Upper lobe of right lung (tissue), 1 donor: ENCODE measurements around the gene SLC2A4. TPM values are rescaled to one million over a fixed set of nuclear protein-coding genes. Genes with fewer than 3 reads are reported as not detected.

Source experiments
- ATAC-seq: fragments of 200-7000 bp; cut with Tn5 transposase; one replicate; pipeline ENCODE4 v1.9.1; 2020; ENCODE audit warnings: mild to moderate bottlenecking, moderate library complexity
- DNase-seq: peaks from one replicate; pipeline ENCODE4 v3.0.0-alpha.2; 2020
- H3K27ac ChIP-seq: fragments of 200-600 bp; one replicate; pipeline ENCODE4 v1.8.0; 2022
- H3K27me3 ChIP-seq: fragments of 200-600 bp; one replicate; pipeline ENCODE4 v1.8.0; 2022; ENCODE audit warnings: mild to moderate bottlenecking
- H3K36me3 ChIP-seq: fragments of 200-600 bp; one replicate; pipeline ENCODE4 v1.8.0; 2022
- H3K4me1 ChIP-seq: fragments of 200-600 bp; one replicate; pipeline ENCODE4 v1.8.0; 2022
- H3K4me3 ChIP-seq: fragments of 200-600 bp; one replicate; pipeline ENCODE4 v1.8.0; 2022; ENCODE audit warnings: mild to moderate bottlenecking
- H3K9me3 ChIP-seq: fragments of 200-600 bp; one replicate; pipeline ENCODE4 v1.8.0; 2022
- intact Hi-C: fragments of 100-400 bp; cut with DNase I; formaldehyde crosslinking; loops from one replicate; pipeline ENCODE4 v1.11.0; 2022
- total RNA-seq: library from RNA; stranded (reverse); fragmentation: NEBNext Ultra II Directional; extraction: Animal tissue kit (Norgen Biotek cat#: 25700); gene quantifications from one replicate; pipeline ENCODE4 v1.2.1, GENCODE V29; 2021
- TF ChIP-seq, protein P1 (sequence below): fragments of 200-600 bp; IDR thresholded peaks from one replicate; pipeline ENCODE4 v1.8.0; 2022; ENCODE audit warnings: antibody characterized with exemption
- donor health status: DM: no; HTN: yes; CAD: no; lungs with severe emphysema.

The SLC2A4 gene
- total RNA-seq, 1 donor from 2014 or later = 1.6 TPM

DNA sequence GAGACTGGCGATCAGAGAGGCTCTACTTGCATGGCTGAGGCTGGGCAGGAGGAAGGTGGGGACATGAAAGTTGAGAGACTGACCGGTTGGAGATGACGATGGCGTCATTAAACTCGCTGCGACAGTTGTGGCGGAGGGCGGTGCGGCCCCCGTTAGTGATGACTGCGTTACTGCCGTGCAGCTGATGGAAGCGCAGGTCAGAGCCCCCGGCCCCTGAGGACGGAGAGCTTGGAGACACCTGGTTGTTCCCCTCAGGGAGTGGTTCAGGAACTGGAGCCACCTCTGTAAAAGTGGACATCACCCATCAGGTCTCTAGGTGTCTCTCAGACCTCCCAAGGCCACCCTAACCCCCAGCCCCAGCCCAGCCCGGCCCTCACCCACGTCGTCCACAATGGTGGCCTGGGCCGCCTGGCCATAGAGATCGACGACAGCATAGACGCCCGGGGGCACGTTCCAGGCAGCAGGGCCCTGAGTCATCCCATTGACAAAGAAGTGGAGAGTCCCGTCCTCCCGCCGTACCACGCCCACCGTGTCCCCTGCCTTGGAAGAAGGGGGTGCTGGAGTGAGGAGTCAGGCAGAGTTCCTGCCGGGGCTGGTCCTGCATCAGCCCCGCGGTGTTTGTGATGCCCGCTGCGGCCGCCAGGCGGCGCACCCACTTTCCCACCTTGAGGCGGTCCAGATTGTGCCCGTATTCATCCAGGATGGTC, 42.4 kb downstream of the SLC2A4 start:
- H3K27ac ChIP-seq = no peak overlapping the region
- TF ChIP-seq, protein P1, sequence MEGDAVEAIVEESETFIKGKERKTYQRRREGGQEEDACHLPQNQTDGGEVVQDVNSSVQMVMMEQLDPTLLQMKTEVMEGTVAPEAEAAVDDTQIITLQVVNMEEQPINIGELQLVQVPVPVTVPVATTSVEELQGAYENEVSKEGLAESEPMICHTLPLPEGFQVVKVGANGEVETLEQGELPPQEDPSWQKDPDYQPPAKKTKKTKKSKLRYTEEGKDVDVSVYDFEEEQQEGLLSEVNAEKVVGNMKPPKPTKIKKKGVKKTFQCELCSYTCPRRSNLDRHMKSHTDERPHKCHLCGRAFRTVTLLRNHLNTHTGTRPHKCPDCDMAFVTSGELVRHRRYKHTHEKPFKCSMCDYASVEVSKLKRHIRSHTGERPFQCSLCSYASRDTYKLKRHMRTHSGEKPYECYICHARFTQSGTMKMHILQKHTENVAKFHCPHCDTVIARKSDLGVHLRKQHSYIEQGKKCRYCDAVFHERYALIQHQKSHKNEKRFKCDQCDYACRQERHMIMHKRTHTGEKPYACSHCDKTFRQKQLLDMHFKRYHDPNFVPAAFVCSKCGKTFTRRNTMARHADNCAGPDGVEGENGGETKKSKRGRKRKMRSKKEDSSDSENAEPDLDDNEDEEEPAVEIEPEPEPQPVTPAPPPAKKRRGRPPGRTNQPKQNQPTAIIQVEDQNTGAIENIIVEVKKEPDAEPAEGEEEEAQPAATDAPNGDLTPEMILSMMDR = peak; percentile 74
- H3K9me3 ChIP-seq = no peaks in the 10 kb centered on the region
- no peak overlapping the region for H3K4me3 ChIP-seq
- intact Hi-C loops = no loop called here
- peak; percentile 47 for ATAC-seq
- peaks cover 52% of the 10 kb centered on the region for H3K36me3 ChIP-seq
- peak; percentile 77 for DNase-seq
- no peaks in the 10 kb centered on the region for H3K27me3 ChIP-seq
- peaks cover 10% of the 10 kb centered on the region for H3K4me1 ChIP-seq

DNA sequence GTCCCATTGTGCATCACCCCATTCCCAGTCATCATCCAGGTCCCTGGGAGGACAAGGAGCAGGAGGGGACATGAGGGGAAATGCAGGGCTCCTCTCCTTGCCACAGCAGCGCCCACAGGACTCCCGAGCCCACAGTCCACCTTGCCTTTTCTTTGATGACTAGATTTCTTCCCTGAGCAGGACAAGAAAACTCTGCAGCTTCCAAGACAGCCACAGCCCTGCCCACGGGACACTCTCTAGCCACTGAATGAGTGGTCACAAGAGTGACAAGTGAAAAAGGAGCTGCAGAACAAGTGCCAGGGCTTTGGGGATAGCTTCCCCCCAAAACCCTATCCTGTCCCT, 42.9 kb downstream of the SLC2A4 start:
- DNase-seq = no peak
- peaks cover 48% of the 10 kb centered on the region for H3K36me3 ChIP-seq
- peaks cover 10% of the 10 kb centered on the region for H3K4me1 ChIP-seq
- no peak overlapping the region for H3K27ac ChIP-seq
- H3K9me3 ChIP-seq = no peaks in the 10 kb centered on the region
- TF ChIP-seq, protein P1 = no peak
- intact Hi-C loops = no loop called here
- no peak for ATAC-seq
- no peaks in the 10 kb centered on the region for H3K27me3 ChIP-seq
- H3K4me3 ChIP-seq = no peak overlapping the region

DNA sequence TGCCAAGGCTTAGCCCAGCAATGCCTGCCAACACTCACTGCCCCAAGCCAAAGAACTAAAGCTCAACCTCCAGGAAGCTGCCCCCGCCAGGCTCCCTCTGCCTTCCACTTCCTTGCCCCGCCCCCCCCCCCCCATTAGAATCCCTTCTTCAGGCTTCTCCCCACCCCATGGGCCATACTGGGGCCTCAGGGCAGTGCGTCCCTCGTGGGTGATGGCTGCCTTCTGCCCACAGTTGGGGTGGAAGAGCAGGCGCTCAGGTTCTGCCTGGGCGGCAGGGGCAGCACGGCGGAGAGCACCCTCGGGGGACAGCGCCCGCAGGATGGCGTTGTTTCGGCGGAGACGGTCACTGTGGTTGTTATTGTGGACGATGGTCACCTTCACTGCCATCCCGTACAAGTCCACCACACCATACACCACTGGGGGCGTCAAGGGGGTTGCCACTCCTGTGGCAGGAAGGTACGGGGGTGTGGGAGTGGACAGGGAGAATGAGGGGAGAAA, 43.6 kb downstream of the SLC2A4 start:
- peaks cover 10% of the 10 kb centered on the region for H3K4me1 ChIP-seq
- no peaks in the 10 kb centered on the region for H3K9me3 ChIP-seq
- DNase-seq (no peak), ATAC-seq (no peak)
- TF ChIP-seq, protein P1 = no peak
- no peak overlapping the region for H3K4me3 ChIP-seq
- H3K27ac ChIP-seq = no peak overlapping the region
- H3K27me3 ChIP-seq = no peaks in the 10 kb centered on the region
- peaks cover 47% of the 10 kb centered on the region for H3K36me3 ChIP-seq
- intact Hi-C loops = no loop called here

DNA sequence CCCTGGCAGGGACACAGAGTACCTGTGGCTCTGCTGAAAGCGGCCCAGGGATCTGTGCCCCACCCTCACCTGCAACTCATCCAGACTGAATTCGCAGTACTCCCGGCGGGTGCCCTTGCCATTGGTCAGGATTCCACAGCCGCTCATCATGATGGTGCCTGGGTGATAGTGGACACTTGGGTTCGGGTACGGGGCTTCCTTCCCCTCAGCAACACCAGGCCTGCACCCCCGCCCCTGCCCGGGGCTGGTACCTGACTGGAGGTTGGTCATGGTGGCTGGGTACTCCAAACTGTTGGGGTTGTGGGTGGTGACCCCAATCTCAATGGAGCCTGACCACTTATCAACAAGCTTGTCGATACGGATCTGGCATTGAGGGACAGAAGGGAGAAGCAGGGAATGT, 44.7 kb downstream of the SLC2A4 start:
- peaks cover 15% of the 10 kb centered on the region for H3K4me1 ChIP-seq
- TF ChIP-seq, protein P1 = no peak
- no peaks in the 10 kb centered on the region for H3K27me3 ChIP-seq
- H3K27ac ChIP-seq = no peak overlapping the region
- peaks cover 36% of the 10 kb centered on the region for H3K36me3 ChIP-seq
- intact Hi-C loops = no loop called here
- ATAC-seq (no peak), DNase-seq (no peak)
- H3K9me3 ChIP-seq = no peaks in the 10 kb centered on the region
- H3K4me3 ChIP-seq = no peak overlapping the region

DNA sequence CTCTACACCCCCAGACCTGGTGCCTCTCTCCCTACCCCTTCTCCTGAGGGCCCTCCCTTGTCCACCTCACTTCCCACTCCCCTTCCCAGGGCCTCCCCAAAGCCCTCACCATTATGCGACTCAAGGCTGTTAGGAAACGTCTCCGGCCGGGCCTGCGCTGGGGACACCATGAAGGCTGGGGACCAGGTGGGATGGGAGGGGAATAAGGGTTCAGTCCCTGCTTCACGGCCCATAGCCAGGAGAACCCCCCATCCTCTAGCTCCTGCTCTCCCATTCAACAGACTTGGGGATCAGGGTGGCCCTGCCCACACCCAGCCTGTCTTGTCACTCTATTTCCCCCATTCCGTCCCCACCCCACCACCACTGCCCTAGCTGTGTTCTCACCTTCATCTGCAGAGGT, 45.5 kb downstream of the SLC2A4 start:
- H3K9me3 ChIP-seq = no peaks in the 10 kb centered on the region
- H3K27me3 ChIP-seq = no peaks in the 10 kb centered on the region
- H3K4me3 ChIP-seq = no peak overlapping the region
- peaks cover 15% of the 10 kb centered on the region for H3K4me1 ChIP-seq
- no peak overlapping the region for H3K27ac ChIP-seq
- DNase-seq (no peak), ATAC-seq (no peak)
- TF ChIP-seq, protein P1 = no peak
- intact Hi-C loops = no loop called here
- peaks cover 27% of the 10 kb centered on the region for H3K36me3 ChIP-seq
